Transverse colon (tissue), 4 donors: ENCODE measurements around the gene NAALADL2.

Source experiments
- POLR2A ChIP-seq: fragments of 450-650 bp; IDR thresholded peaks from one replicate; pipeline ENCODE4 v1.6.1; 2016; ENCODE audit warnings: antibody characterized with exemption, mild to moderate bottlenecking, moderate library complexity
- POLR2AphosphoS5 ChIP-seq, 3 donors: sonication (generic); formaldehyde crosslinking; IDR thresholded peaks; one replicate each; pipeline ENCODE4 v1.6.1; 2016; ENCODE audit warnings: antibody characterized with exemption in 3 of 3
- TF ChIP-seq, protein P1 (sequence below), 5 experiments: fragments of 200-600 bp in 3 of 5; fragments of 450-650 bp in 2 of 5; sonication (generic) in 3 of 5; IDR thresholded peaks; 1 replicate in 2 of 5; 2 replicates in 3 of 5; pipeline ENCODE4 v1.5.1; 2016 to 2017; ENCODE audit warnings: antibody characterized with exemption in 5 of 5, inconsistent platforms in 3 of 5, mild to moderate bottlenecking in 2 of 5, moderate library complexity in 1 of 5

DNA sequence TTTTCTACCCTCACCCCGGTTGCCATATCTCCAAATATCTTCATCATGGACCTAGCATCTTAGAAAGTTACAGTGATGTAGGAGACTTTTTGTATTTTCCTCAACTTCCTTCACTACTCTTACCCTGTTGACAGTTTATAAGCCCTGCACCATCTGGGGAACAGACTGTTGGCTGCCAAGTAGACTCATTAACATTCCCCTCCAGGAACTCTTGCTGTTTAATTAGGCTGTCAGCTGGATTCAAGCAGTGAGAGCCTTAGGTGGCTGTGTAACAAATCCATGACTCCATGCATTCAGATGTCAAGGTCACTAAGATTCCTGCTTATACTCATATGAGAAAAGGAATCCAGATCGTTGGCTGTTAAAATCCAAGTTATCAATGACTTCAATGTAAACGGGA is 198.3 kb downstream of the NAALADL2 start:
- no peak for TF ChIP-seq POLR2AphosphoS5 (IDR thresholded peaks at IDR 0.05)
- no peak for TF ChIP-seq POLR2A
- TF ChIP-seq, protein P1, sequence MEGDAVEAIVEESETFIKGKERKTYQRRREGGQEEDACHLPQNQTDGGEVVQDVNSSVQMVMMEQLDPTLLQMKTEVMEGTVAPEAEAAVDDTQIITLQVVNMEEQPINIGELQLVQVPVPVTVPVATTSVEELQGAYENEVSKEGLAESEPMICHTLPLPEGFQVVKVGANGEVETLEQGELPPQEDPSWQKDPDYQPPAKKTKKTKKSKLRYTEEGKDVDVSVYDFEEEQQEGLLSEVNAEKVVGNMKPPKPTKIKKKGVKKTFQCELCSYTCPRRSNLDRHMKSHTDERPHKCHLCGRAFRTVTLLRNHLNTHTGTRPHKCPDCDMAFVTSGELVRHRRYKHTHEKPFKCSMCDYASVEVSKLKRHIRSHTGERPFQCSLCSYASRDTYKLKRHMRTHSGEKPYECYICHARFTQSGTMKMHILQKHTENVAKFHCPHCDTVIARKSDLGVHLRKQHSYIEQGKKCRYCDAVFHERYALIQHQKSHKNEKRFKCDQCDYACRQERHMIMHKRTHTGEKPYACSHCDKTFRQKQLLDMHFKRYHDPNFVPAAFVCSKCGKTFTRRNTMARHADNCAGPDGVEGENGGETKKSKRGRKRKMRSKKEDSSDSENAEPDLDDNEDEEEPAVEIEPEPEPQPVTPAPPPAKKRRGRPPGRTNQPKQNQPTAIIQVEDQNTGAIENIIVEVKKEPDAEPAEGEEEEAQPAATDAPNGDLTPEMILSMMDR (IDR thresholded peaks at IDR 0.05): no peak
